ENCODE measurements around the gene APOC1.
"Not testable (repeated sequence)": the region's sequence is repeated elsewhere in the genome, so short reads cannot be mapped to it uniquely, and the experiment has no call there.

The APOC1 gene

DNA sequence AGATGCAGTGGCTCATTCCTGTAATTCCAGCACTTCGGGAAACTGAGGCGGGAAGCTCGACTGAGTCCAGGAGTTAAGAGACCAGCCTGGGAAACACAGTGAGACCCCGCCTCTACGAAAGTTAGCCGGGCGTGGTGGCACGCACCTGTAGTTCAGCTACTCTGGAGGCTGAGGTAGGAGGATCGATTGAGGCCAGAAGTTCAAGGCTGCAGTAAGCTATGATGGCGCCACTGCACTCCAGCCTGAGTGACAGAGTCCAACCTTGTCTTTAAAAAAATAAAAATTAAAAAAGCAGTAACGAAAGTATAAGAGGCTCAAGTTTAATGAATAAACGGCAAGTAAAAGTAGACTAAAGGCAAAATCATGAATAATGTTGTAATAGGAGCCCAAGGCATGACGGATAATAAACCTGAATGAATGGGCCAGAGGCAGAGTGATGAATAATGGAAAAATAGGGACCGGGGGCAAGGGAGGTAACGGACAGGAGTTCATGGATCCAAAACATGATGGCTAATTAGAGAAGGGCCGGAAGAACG is 24.5 kb upstream of the APOC1 start:
- DNase-seq, result no peak

DNA sequence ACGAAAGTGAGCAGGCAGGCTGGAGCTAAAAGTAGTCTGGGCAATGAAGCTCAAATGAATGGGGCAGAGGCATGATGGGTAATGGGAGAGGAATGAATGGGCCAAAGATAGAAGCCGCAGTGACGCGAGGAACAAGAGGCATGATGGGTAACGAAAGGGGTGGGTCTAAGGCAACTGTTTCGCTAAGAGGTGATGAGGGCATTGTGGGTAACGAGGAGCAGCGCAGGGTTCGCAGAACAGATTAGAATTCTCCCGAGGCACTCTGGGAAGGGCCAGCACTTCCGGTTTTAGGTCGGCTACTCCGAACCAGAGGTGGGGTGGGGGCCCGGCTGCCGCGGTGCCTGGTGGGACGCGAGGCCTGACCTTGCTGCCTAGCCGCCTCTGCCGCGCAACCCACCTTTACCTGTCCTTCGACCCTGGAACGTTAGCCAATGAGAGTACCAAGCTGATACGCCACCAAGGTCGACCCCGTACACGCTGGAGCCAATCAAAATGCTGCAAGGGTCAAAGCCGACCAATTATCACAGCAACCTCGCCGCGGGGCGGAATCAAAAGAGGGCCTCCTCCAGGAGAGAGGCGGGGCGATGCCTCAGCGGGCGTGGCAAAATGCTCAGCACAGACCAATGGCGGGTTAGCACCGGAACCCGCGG is 23.9 kb upstream of the APOC1 start:
- DNase-seq, result peak; percentile 100

DNA sequence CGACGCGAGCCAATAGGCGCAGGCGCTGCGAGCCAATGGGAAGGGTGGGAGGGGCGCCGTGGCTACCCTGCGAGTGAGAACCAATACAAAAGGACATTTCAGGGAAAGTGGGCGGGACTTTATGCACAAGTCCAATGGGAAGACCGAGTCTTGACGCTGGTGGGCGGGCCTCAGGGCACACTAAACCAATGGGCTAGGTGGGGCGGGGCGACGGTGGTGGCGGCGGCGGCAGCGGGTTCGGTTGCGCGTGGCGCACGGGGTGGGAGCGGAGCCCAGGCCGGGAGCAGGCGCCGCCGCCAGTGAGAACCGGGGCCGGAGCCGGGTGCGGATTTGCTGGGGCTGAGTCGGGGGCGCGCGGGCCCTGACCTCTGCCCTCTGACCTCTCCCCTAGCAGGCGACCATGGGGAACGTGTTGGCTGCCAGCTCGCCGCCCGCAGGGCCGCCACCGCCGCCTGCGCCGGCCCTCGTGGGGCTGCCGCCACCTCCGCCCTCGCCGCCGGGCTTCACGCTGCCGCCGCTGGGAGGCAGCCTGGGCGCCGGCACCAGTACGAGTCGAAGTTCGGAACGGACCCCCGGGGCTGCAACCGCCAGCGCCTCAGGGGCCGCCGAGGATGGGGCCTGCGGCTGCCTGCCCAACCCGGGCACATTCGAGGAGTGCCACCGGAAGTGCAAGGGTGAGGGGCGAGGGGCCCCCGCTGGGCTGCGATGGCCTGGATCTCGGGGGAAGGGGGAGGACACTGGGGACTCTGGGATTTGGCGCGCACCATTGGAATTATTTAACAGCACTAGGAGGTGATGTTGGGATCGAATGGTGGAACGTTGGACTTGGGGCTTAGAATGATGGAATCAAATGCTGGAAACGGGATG is 23.2 kb upstream of the APOC1 start, which contains the start of gene TOMM40:
TSS of gene TOMM40 (plus strand) at position 239 of the 867 bp plus-strand sequence. CDS start at position 401, 162 bp downstream.
- no peak for DNase-seq

DNA sequence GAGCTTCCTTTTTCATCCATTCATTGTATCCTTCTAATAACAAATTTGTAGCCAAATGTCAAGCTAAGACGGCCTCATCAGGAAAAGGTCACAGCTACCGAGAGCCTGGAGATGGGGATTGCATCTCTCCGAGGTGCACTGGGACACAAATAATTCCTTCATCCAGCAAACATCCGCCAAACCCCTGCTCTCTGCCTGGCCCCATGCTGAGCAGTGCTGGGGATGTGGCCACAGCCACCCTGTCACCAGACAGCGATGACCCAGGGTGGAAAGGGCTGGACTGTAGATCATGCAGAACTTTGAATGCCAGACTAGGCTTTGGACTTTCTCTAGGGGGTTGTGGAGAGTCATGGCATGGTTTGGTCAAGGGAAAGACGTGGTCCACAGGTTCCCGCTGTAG is 21.5 kb upstream of the APOC1 start:
- DNase-seq, result no peak

DNA sequence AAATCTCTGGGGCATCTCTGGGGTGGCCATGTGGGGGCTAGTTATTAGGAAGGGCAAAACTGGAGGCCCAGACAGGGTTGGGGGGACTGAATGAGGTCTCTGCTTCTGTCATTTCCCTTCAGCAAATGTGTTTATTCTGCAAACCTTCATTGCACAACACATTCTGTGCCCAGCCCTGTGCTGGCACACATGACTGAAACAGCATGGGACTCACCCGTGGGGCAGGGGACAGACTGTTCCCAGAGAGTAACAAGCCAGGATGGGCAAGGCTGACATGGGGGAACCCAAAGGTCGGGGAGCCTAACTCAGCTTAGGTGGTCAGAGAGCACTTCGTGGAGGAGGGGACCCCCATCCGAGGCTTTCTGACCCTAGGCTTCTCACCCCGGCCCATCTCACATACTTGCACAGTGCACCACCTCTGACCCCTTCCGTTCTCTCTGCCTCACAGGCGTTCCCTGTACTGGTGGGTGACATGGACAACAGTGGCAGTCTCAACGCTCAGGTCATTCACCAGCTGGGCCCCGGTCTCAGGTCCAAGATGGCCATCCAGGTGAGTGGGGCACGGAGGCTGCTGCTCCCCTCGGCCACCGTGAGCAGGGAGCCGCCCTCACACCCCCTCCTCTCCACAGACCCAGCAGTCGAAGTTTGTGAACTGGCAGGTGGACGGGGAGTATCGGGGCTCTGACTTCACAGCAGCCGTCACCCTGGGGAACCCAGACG is 20.9 kb upstream of the APOC1 start:
- DNase-seq, result no peak

- no peak for DNase-seq
Observed at GRCh38 chr19:44894052-44894400, 20.4 kb upstream of the APOC1 start.

- DNase-seq, result no peak
Observed at GRCh38 chr19:44894946-44895345, 19.5 kb upstream of the APOC1 start.

GRCh38 chr19:44897835-44898234 is 16.6 kb upstream of the APOC1 start:
- no peak for DNase-seq

DNA sequence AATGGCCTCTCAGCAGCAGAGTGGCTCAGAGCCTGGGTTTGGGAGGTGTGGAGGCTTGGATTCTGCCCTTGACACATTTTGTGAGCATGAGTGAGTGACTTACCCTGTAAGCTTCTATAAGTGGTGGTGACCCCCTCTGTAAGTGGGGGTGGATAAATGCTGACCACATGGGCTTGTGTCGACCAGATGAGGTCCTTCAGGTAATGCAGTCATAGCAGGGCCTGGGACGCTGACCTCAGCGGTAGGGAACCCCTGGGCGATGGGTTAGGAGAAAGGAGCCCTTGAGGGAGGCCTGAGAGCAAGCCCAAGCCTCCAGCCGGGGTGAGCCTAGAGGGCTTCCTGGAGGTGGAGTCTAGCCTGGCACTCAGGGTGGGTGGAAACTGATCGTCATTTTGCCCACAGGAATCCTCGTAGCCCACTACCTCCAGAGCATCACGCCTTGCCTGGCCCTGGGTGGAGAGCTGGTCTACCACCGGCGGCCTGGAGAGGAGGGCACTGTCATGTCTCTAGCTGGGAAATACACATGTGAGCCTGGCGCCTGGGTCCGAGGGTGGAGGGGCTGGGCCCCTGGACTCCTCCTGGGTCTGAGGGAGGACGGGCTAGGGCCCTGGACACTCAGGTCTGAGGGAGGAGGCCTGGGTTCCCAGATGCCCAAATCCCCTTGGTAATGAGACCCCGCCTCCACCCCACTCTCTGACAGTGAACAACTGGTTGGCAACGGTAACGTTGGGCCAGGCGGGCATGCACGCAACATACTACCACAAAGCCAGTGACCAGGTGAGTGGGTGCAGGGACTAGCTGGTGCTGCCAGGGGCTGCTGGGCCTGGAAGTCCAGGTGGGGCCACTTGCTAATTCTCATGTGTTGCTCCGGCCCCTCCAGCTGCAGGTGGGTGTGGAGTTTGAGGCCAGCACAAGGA is 13.8 kb upstream of the APOC1 start:
- DNase-seq, result no peak

- no peak for DNase-seq
Observed at GRCh38 chr19:44903216-44903601, 11.2 kb upstream of the APOC1 start.

DNA sequence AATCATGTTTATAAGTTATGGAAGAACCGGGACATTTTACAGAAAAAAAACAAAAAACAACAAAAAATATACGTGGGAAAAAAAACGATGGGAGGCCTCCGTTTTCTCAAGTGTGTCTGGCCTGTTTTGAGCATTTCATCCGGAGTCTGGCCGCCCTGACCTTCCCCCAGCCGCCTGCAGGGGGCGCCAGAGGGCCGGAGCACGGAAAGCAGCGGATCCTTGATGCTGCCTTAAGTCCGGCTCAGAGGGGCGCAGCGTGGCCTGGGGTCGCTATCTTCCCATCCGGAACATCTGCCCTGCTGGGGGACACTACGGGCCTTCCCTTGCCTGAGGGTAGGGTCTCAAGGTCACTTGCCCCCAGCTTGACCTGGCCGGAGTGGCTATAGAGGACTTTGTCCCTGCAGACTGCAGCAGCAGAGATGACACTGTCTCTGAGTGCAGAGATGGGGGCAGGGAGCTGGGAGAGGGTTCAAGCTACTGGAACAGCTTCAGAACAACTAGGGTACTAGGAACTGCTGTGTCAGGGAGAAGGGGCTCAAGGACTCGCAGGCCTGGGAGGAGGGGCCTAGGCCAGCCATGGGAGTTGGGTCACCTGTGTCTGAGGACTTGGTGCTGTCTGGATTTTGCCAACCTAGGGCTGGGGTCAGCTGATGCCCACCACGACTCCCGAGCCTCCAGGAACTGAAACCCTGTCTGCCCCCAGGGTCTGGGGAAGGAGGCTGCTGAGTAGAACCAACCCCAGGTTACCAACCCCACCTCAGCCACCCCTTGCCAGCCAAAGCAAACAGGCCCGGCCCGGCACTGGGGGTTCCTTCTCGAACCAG is 10.6 kb upstream of the APOC1 start:
- peak; percentile 49 for DNase-seq

DNA sequence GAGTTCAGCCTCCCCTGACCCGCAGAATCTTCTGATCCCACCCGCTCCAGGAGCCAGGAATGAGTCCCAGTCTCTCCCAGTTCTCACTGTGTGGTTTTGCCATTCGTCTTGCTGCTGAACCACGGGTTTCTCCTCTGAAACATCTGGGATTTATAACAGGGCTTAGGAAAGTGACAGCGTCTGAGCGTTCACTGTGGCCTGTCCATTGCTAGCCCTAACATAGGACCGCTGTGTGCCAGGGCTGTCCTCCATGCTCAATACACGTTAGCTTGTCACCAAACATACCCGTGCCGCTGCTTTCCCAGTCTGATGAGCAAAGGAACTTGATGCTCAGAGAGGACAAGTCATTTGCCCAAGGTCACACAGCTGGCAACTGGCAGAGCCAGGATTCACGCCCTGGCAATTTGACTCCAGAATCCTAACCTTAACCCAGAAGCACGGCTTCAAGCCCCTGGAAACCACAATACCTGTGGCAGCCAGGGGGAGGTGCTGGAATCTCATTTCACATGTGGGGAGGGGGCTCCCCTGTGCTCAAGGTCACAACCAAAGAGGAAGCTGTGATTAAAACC is 9.9 kb upstream of the APOC1 start:
- DNase-seq, result no peak

- DNase-seq, result no peak
Observed at GRCh38 chr19:44905437-44906160, 8.8 kb upstream of the APOC1 start, which contains the start of gene APOE. Gene APOE, plus strand, starts transcription at chr19:44905796. Its CDS starts 829 bp downstream, at chr19:44906625.

- DNase-seq, result no peak
Observed at GRCh38 chr19:44907613-44908012, 6.8 kb upstream of the APOC1 start.

- DNase-seq, result no peak
Observed at GRCh38 chr19:44908074-44908835, 6.2 kb upstream of the APOC1 start.

DNA sequence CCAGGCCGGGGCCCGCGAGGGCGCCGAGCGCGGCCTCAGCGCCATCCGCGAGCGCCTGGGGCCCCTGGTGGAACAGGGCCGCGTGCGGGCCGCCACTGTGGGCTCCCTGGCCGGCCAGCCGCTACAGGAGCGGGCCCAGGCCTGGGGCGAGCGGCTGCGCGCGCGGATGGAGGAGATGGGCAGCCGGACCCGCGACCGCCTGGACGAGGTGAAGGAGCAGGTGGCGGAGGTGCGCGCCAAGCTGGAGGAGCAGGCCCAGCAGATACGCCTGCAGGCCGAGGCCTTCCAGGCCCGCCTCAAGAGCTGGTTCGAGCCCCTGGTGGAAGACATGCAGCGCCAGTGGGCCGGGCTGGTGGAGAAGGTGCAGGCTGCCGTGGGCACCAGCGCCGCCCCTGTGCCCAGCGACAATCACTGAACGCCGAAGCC is 5.6 kb upstream of the APOC1 start:
- no peak for DNase-seq

GRCh38 chr19:44909775-44910174 is 4.6 kb upstream of the APOC1 start:
- no peak for DNase-seq

- DNase-seq, result not testable (repeated sequence)
Observed at GRCh38 chr19:44911896-44912295, 2.5 kb upstream of the APOC1 start.

DNA sequence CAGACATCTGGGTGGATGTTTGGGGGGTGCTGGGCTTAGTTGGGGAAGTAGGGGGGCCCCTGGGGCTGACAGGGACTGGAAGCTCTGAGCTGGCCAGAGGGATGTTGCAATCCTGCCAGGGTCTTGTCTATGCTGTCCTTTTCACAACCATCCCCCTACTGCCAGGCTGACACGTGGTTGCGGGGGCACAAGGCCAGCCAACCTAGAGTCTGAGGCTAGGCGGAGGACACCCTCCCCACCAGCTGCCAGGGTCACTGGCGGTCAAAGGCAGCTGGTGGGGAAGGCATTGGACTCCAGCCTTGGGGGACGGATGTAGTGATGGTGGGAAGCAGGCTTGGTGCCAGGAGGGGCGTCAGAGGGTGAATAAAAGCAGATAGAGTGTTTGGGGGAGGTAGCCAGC is 1.6 kb upstream of the APOC1 start:
- DNase-seq, result no peak

Measured in fibroblast of skin of scalp (primary cell).